GM18868 (cell line): ENCODE measurements around the gene SMC4.
A peak's percentile ranks its signal among the peaks of the same experiment; 100 is the strongest.
"Not testable (repeated sequence)": the region's sequence is repeated elsewhere in the genome, so short reads cannot be mapped to it uniquely, and the experiment has no call there.

Experiments
- ATAC-seq: cut with Tn5 transposase; IDR thresholded peaks from one replicate; pipeline ENCODE4 v1.9.1; 2021; ENCODE audit warnings: mild to moderate bottlenecking, moderate library complexity; ENCODE audit not compliant: unreplicated experiment

Gene SMC4

DNA sequence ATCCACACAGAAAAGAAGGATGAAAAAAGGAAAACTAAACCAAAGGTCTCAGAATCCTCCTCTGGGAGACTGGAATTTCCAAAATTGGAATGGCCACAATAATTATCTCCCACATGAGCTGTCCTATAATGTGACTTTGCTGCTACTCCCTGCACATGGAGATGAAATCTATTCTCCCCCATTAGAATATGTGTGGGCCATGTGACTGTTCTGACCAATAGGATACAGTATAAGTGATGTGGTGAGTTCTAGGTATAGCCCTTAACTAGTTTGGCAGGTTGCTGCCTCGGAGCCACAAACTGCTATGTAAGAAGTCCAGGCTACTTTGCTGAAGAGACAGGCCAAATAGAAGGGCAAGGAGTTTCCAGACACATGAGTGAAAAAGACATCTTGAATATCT, 45.0 kb downstream of the SMC4 start:
- ATAC-seq: no peak

GRCh38 chr3:160445854-160446253, 46.4 kb downstream of the SMC4 start:
- no peak for ATAC-seq

- ATAC-seq: no peak
Measured at GRCh38 chr3:160446522-160447056, 47.1 kb downstream of the SMC4 start.

DNA sequence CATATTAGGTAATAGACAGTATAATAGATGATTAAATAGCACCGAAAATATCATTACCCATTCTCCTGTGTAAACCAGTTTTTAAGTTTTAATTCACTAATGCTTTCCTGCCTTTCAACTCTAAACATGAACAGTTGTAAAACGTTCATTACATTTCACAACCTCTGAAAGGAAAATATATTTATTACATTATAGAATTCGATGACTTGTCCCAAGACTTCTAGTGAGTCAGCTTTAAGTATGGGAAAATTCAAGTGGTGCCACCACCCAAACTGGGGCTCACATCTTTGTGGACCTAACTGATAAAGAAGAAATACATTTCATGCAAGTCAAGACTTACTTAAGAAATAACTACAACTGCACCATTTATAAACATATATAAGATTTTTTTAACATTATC, 48.1 kb downstream of the SMC4 start:
- no peak for ATAC-seq

- ATAC-seq: peak; percentile 44
Measured at GRCh38 chr3:160448845-160449635, 49.6 kb downstream of the SMC4 start.

GRCh38 chr3:160449636-160450598, 50.5 kb downstream of the SMC4 start, which contains the start of gene TRIM59:
TSS of gene TRIM59 (minus strand) at chr3:160449786. CDS start at chr3:160439183, 10,603 bp downstream.
- peak; percentile 95 for ATAC-seq

DNA sequence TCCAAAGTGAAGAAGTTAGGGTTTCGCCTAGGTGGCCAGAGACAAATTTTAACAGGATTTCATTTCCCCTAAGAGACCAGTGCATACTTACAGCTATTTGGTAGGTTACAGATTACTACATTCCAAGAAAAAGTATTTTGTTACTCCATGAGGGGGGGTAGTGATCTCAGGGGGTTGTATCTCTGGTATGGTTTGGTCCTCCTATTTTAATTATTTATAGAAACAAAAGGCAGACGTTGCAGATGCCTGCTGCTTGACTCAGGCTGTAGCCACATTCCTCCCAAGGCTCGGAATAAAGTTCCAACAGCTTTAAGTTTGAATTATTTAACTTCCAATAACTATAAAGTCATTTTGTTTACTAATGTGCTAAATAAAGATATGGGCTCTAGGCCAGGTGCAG, 51.4 kb downstream of the SMC4 start:
- no peak for ATAC-seq

DNA sequence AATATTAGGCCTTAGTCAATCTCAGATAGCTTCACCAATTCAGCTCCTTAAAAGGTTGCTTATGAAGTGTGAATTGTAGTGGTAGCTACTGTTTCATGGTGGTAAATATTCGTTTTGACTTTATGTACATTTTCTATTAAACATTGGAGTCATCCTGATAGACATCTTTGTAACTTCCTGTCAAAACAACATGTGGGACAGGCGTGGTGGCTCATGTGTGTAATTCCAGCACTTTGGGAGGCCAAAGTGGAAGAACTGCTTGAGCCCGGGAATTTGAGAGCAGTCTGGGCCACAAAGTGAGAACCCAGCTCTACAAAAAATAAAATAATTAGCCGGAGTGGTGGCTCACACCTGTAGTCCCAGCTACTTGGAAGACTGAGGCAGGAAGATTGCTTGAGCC, 52.2 kb downstream of the SMC4 start:
- no peak for ATAC-seq

DNA sequence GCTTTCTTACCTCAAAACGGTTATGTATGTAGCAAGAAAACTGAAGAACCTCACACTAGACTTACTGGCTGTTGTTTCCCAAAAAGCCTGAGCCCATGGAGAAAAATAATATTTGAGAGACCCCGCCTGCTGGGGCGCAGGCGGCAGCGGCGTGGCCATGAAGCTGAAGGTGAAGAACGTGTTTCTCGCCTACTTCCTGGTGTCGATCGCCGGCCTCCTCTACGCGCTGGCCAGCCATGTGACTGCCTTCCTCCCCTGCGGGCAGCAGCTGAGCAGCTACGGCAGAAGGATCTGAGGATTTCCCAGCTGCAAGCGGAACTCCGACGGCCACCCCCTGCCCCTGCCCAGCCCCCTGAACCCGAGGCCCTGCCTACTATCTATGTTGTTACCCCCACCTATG, 52.8 kb downstream of the SMC4 start:
- ATAC-seq: not testable (repeated sequence)

- no peak for ATAC-seq
Measured at GRCh38 chr3:160454995-160455394, 55.5 kb downstream of the SMC4 start.

DNA sequence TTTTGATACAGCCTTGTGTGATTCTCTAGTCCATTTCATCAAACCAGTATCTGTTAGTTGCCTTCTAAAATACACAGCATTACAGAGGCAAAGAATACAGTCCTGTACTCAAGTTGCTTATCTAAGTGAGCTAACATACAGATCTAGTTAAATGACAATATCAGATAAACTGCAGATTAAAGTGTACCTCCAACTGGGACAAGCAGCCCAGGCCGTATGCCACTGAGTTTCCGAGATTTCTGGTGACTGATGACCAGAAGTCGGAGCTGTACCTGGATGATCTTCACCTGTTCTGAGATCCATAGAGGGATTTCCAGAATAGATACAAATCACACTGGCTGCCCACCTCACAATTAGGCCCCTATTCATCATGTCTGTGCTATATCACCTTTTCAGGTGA, 56.4 kb downstream of the SMC4 start:
- no peak for ATAC-seq

- no peak for ATAC-seq
Measured at GRCh38 chr3:160458151-160458550, 58.7 kb downstream of the SMC4 start.

DNA sequence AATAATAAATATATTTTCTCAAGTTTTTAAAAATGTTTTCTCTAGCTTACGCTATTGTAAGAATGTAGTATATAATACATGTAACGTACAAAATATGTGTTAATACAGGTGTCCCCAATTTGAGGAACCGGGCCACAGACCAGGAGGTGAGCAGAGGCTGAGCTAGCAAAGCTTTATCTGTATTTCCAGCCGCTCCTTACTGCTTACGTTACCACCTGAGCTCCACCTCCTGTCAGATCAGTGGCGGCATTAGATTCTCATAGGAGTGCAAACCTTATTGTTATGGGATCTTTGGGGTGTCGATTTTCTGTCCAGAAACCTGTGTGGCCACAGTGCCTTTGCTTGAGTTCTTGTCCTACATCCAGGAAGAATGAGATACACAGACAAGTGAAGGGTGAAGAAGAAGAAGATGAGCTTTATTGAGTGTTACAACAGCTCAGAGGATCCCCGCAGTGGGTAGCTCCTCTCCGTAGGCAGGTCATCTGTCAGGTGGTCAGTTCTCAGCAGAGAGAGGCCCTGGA, 60.1 kb downstream of the SMC4 start:
- no peak for ATAC-seq

- no peak for ATAC-seq
Measured at GRCh38 chr3:160460033-160460432, 60.6 kb downstream of the SMC4 start.

- no peak for ATAC-seq
Measured at GRCh38 chr3:160464321-160464720, 64.9 kb downstream of the SMC4 start.

DNA sequence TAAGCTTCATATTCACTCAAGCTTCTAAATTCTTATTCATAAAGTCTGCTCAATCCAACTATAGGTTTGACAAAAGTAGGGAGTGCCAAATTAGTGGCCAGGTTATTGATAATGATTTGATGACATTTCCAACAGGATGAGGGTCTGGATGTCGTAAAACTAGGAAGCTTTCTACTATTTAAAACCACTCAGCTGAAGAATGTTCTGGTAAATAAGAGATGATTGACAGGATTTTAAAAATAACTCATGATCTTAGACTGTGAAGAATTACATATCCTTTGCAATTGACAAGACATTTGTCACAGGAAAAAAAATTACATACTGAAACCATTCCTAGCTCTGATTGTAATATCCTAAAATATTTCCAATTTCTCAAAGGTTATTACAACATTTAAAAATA, 65.5 kb downstream of the SMC4 start:
- ATAC-seq: no peak

- ATAC-seq: no peak
Measured at GRCh38 chr3:160470181-160470580, 70.7 kb downstream of the SMC4 start.

- no peak for ATAC-seq
Measured at GRCh38 chr3:160471892-160472291, 72.4 kb downstream of the SMC4 start.

- no peak for ATAC-seq
Measured at GRCh38 chr3:160472344-160472743, 72.9 kb downstream of the SMC4 start.

DNA sequence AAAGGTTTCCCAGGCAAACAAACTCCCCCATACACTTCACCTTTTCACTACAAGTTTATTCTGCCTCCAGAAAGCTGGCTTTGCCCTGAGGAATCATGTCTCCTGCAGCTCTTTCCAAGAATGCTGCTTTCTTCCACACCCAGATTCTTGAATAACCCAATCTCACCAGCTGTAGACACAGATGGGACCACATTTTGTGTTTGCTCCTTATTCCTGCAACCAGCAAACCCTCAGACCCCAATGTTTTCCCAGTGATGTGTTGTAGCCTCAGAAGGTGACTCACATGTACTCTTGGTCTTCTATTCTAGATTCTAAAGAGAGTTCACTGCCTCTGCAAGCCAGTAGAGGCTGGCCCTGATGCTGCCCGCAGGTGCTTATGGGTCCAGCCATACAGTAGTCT, 73.8 kb downstream of the SMC4 start:
- no peak for ATAC-seq

DNA sequence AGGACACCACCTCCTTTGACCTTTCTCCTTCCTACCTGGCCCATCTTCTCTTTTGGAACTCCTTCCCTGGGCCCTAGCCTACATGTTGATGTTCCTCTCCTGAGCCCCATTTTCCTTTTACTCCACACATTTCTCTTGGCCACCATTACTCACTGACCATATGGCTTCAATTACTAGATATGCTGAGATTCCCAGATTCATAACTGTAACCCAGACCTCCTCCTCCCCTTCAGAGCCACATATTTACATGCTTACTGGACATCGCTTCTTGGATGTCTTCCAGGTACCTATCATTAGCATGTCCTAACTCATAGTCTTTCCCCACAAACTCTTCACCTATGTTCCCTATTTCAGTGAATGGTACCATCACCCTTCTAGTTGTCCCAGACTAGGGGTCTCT, 74.5 kb downstream of the SMC4 start:
- ATAC-seq: no peak
